DOHH2 (cell line): Measurements from ENCODE around the gene LEKR1.

Experiments
- EZH2phosphoT487 ChIP-seq: fragments of 200-600 bp; sonication (generic); IDR thresholded peaks from 2 replicates; pipeline ENCODE4 v1.6.1; 2017; ENCODE audit warnings: borderline replicate concordance, mild to moderate bottlenecking, antibody characterized with exemption, low read length, moderate library complexity, mixed read lengths
- TF ChIP-seq, protein P1 (sequence below): fragments of 200-600 bp; sonication (generic); IDR thresholded peaks from one replicate; pipeline ENCODE4 v1.5.1; 2014; ENCODE audit warnings: antibody characterized with exemption, mild to moderate bottlenecking, low read depth, low read length; ENCODE audit not compliant: poor library complexity, severe bottlenecking

DNA sequence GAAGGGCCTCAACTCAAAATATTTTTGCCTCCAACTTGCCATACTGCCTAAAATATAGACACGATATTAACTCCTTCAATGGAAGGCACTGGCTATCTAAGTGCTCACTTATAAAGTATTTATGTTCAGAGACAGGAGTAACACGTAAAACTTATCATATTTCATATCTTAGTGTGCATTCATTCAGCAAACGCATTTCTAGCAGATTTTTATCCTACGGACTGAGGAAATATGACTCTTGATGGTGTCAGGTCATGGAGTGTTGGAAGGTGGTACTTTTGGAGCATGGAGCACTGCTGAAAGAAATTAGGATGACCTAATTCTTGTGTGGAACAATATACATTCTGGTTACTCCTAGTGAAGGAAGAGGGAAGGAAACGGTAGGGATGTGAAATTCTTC is 43.8 kb upstream of the LEKR1 start:
- TF ChIP-seq EZH2phosphoT487, result no peak
- TF ChIP-seq, protein P1, sequence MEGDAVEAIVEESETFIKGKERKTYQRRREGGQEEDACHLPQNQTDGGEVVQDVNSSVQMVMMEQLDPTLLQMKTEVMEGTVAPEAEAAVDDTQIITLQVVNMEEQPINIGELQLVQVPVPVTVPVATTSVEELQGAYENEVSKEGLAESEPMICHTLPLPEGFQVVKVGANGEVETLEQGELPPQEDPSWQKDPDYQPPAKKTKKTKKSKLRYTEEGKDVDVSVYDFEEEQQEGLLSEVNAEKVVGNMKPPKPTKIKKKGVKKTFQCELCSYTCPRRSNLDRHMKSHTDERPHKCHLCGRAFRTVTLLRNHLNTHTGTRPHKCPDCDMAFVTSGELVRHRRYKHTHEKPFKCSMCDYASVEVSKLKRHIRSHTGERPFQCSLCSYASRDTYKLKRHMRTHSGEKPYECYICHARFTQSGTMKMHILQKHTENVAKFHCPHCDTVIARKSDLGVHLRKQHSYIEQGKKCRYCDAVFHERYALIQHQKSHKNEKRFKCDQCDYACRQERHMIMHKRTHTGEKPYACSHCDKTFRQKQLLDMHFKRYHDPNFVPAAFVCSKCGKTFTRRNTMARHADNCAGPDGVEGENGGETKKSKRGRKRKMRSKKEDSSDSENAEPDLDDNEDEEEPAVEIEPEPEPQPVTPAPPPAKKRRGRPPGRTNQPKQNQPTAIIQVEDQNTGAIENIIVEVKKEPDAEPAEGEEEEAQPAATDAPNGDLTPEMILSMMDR, result no peak
